Measurements from ENCODE around the gene VEGFA.

VEGFA gene

GRCh38 chr6:43765776-43766499, 4.1 kb upstream of the VEGFA start:
- no peak for TF ChIP-seq CTCF (conservative IDR thresholded peaks at IDR 0.05)
- H3K27ac ChIP-seq, result no peak overlapping the region

DNA sequence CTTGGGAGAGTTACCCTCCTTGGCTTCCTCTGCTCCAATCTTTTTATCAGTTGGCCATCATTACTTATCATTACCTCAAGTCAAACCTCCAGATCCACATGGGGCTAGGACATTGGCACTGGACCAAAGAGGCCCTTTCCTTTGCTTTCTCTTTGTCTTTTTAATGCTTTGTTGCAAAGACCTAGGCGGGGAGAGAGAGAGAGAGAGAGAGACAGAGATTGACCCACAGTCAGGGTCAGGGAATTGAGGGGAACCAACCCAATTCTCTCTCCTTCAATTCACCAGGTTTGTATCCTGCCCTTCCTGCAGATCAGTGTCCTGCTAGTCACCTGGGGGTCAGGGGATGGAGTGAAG, 3.5 kb upstream of the VEGFA start:
- H3K27ac ChIP-seq, result no peak overlapping the region
- TF ChIP-seq CTCF (conservative IDR thresholded peaks at IDR 0.05), result no peak

GRCh38 chr6:43766964-43767461, 3.0 kb upstream of the VEGFA start:
- no peak for TF ChIP-seq CTCF (conservative IDR thresholded peaks at IDR 0.05)
- H3K27ac ChIP-seq, result no peak overlapping the region

- TF ChIP-seq CTCF (conservative IDR thresholded peaks at IDR 0.05), result no peak
- peak overlapping the region; percentile 7; the same call in 1 of the 2 replicates for H3K27ac ChIP-seq
These were observed 2.2 kb upstream of the VEGFA start for GRCh38 chr6:43767553-43768505.

DNA sequence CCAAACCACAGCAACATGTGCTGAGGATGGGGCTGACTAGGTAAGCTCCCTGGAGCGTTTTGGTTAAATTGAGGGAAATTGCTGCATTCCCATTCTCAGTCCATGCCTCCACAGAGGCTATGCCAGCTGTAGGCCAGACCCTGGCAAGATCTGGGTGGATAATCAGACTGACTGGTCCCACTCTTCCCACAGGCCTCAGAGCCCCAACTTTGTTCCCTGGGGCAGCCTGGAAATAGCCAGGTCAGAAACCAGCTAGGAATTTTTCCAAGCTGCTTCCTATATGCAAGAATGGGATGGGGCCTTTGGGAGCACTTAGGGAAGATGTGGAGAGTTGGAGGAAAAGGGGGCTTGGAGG, 1.5 kb upstream of the VEGFA start:
- H3K27ac ChIP-seq, result no peak overlapping the region; the same call in 1 of the 2 replicates
- no peak for TF ChIP-seq CTCF (conservative IDR thresholded peaks at IDR 0.05)

DNA sequence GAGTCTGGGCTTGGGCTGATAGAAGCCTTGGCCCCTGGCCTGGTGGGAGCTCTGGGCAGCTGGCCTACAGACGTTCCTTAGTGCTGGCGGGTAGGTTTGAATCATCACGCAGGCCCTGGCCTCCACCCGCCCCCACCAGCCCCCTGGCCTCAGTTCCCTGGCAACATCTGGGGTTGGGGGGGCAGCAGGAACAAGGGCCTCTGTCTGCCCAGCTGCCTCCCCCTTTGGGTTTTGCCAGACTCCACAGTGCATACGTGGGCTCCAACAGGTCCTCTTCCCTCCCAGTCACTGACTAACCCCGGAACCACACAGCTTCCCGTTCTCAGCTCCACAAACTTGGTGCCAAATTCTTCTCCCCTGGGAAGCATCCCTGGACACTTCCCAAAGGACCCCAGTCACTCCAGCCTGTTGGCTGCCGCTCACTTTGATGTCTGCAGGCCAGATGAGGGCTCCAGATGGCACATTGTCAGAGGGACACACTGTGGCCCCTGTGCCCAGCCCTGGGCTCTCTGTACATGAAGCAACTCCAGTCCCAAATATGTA, 957 bp upstream of the VEGFA start:
- 0 out of 2 replicates have a peak, but pooled peaks have one; percentile 56 for TF ChIP-seq CTCF (conservative IDR thresholded peaks at IDR 0.05)
- peak overlapping the region; percentile 96; the same call in 1 of the 2 replicates for H3K27ac ChIP-seq
